Measurements from ENCODE around the gene WDR48. TPM values are rescaled to one million over a fixed set of nuclear protein-coding genes. Genes with fewer than 3 reads are reported as not detected.

Gene WDR48
- total RNA-seq, 1 donor, result 39.8 TPM

GRCh38 chr3:39096775-39097174 lies 45.0 kb downstream of the WDR48 start:
- Histone ChIP-seq H3K4me1 (ENCODE audit: insufficient read depth, low read length) (no peaks in the 10 kb centered on the region), H3K36me3 (ENCODE audit: insufficient read depth, low read length) (peaks cover 80% of the 10 kb centered on the region), H4K20me1 (ENCODE audit: insufficient read depth, low read length) (peaks cover 23% of the 10 kb centered on the region), H3K4me3 (ENCODE audit: insufficient read depth, low read length) (no peak overlapping the region), H3K9me3 (ENCODE audit: low read depth, low read length) (no peaks in the 10 kb centered on the region), H3K27me3 (ENCODE audit: insufficient read depth, low read length) (no peaks in the 10 kb centered on the region), H2AFZ (ENCODE audit: low read length) (no peak overlapping the region), H3K4me2 (ENCODE audit: insufficient read depth, low read length) (no peak overlapping the region), H3K27ac (ENCODE audit: low read depth, low read length) (no peak overlapping the region), H3K79me2 (ENCODE audit: insufficient read depth, low read length) (peaks cover 16% of the 10 kb centered on the region)
- no peak for TF ChIP-seq CTCF (IDR thresholded peaks at IDR 0.05; ENCODE audit: extremely low read depth, low read depth, low read length)
- peak; percentile 61 for DNase-seq (ENCODE audit: insufficient read length, low spot score, missing footprints)

DNA sequence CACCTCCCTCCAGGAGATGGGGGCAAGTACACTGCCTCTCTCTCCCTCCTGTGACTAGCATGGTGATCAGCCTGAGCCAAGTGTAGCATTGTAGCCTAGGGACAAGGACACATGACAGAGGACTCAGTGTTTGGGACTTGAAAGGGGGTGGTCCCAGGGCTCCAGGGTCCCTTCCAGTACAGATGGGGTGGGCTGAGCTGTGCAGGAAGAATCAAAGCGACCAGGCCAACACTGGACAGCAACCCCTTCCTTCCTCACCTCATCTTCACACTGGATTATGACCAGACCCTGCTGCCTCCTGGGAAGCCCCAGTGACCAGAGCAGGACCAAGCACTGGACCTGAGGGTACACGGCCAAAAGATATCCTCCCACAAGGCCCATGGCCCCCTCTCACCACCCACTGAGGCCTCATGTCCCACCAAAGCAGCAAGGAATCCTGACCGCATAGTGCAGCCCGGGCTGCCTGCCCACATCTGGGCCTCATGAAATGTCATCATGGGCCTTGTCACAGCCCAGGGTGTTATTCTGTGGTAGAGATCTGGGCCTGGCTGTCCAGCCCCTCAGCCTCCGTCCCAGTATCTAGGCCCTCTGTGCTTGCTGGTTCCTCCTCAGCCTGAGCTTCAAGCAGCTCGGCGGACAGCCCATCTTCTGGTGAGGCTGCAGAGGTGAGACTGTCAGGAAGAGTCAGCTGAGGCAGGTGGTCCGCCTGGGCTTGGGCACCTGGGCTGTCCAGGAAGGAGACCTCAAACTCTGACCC lies 46.1 kb downstream of the WDR48 start:
- Histone ChIP-seq H3K9me3 (ENCODE audit: low read depth, low read length) (no peaks in the 10 kb centered on the region), H3K36me3 (ENCODE audit: insufficient read depth, low read length) (peaks cover 72% of the 10 kb centered on the region), H3K27me3 (ENCODE audit: insufficient read depth, low read length) (no peaks in the 10 kb centered on the region), H3K4me2 (ENCODE audit: insufficient read depth, low read length) (no peak overlapping the region), H2AFZ (ENCODE audit: low read length) (no peak overlapping the region), H3K27ac (ENCODE audit: low read depth, low read length) (no peak overlapping the region), H3K79me2 (ENCODE audit: insufficient read depth, low read length) (peaks cover 27% of the 10 kb centered on the region), H4K20me1 (ENCODE audit: insufficient read depth, low read length) (peaks cover 26% of the 10 kb centered on the region), H3K4me1 (ENCODE audit: insufficient read depth, low read length) (no peaks in the 10 kb centered on the region), H3K4me3 (ENCODE audit: insufficient read depth, low read length) (no peak overlapping the region)
- DNase-seq (ENCODE audit: insufficient read length, low spot score, missing footprints), result no peak
- TF ChIP-seq CTCF (IDR thresholded peaks at IDR 0.05; ENCODE audit: extremely low read depth, low read depth, low read length), result no peak

DNA sequence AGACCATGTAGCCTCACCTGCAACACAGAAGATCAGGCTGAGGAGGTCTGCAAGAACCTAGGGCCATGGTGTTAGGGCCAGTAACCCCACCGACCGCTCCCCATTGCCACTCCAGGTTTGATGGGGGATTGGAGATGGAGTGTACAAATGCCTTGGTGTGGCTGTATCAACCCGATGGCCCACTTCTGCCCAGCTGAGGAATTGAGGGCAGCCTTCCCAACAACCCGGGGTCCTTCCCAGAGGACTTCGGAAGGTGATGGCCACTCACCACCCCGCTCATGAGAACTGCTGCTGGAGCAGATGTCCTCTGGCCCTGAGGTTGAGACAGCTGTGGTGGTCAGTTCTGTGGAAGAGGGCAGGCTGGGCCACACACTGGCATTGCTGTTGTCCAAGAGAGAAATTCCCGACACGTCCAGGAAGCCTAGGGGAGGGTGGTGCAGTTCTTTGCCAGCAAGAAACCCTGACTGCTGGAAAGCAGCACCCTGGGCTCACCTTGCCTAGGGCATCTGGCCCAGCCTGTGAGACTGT lies 46.7 kb downstream of the WDR48 start:
- peaks cover 30% of the 10 kb centered on the region for H4K20me1 ChIP-seq (ENCODE audit: insufficient read depth, low read length)
- no peak for TF ChIP-seq CTCF (IDR thresholded peaks at IDR 0.05; ENCODE audit: extremely low read depth, low read depth, low read length)
- no peak overlapping the region for H3K27ac ChIP-seq (ENCODE audit: low read depth, low read length)
- peaks cover 33% of the 10 kb centered on the region for H3K79me2 ChIP-seq (ENCODE audit: insufficient read depth, low read length)
- no peaks in the 10 kb centered on the region for H3K4me1 ChIP-seq (ENCODE audit: insufficient read depth, low read length)
- H3K4me2 ChIP-seq (ENCODE audit: insufficient read depth, low read length), result no peak overlapping the region
- H3K36me3 ChIP-seq (ENCODE audit: insufficient read depth, low read length), result peaks cover 69% of the 10 kb centered on the region
- DNase-seq (ENCODE audit: insufficient read length, low spot score, missing footprints), result peak; percentile 35
- no peak overlapping the region for H3K4me3 ChIP-seq (ENCODE audit: insufficient read depth, low read length)
- no peaks in the 10 kb centered on the region for H3K27me3 ChIP-seq (ENCODE audit: insufficient read depth, low read length)
- H2AFZ ChIP-seq (ENCODE audit: low read length), result no peak overlapping the region
- H3K9me3 ChIP-seq (ENCODE audit: low read depth, low read length), result no peaks in the 10 kb centered on the region

GRCh38 chr3:39099242-39099641 lies 47.4 kb downstream of the WDR48 start:
- H2AFZ ChIP-seq (ENCODE audit: low read length), result no peak overlapping the region
- no peak for TF ChIP-seq CTCF (IDR thresholded peaks at IDR 0.05; ENCODE audit: extremely low read depth, low read depth, low read length)
- peaks cover 40% of the 10 kb centered on the region for H3K79me2 ChIP-seq (ENCODE audit: insufficient read depth, low read length)
- peaks cover 62% of the 10 kb centered on the region for H3K36me3 ChIP-seq (ENCODE audit: insufficient read depth, low read length)
- H3K4me2 ChIP-seq (ENCODE audit: insufficient read depth, low read length), result no peak overlapping the region
- peaks cover 37% of the 10 kb centered on the region for H4K20me1 ChIP-seq (ENCODE audit: insufficient read depth, low read length)
- DNase-seq (ENCODE audit: insufficient read length, low spot score, missing footprints), result peak; percentile 46
- H3K27ac ChIP-seq (ENCODE audit: low read depth, low read length), result no peak overlapping the region
- H3K4me3 ChIP-seq (ENCODE audit: insufficient read depth, low read length), result no peak overlapping the region
- no peaks in the 10 kb centered on the region for H3K27me3 ChIP-seq (ENCODE audit: insufficient read depth, low read length)
- no peaks in the 10 kb centered on the region for H3K9me3 ChIP-seq (ENCODE audit: low read depth, low read length)
- no peaks in the 10 kb centered on the region for H3K4me1 ChIP-seq (ENCODE audit: insufficient read depth, low read length)
